ENCODE measurements around the gene SLC35A2.

SLC35A2 gene

DNA sequence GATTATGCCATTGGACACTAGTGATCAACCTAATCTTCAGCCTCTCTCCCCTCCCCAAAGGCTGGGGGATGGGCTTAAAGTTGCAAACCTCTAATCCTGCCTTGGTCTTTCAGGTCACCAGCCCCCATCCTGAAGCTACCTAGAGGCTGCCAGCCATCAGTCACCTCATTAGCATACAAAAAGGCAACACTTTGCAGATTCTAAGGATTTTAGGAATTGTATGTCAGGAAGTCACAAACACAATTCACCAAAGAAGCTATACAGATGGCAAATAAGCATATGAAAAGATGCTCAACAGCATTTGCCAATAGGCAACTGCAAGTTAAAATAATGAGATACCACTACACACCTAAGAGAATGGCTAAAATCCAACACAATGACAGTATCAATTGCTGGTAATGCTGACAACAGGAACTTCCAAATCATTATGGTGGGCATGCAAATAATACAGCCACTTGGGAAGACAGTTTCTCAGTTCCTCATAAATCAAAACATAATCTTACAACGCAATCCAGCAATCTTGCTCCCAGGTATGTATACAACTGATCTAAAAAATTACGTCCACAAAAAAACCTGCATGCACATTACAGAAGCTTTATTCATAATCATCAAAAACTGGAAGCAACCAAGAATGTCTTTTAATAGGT is 16.4 kb upstream of the SLC35A2 start:
- DNase-seq (ENCODE audit: low read depth in 2 of 2, low spot score in 1 of 2) = no peak

DNA sequence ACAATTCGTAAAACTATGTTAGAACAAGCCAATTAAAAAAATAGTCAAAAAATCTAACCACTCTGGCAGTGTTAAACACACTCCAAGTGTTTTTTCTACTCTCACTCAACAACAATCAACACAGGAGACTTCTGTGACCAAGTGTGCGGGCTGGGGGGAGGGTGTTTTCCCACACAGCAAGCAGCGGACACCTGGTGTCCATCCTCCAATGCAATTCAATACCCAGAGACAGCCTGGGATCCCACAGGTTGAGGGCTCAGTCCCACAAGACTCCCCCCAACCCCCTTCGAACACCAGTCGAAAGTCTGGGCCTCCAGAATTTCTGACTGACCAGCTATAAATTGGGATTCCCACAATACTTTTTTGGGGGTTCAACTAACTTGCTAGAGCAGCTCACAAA is 15.7 kb upstream of the SLC35A2 start:
- no peak for DNase-seq (ENCODE audit: low read depth in 2 of 2, low spot score in 1 of 2)

DNA sequence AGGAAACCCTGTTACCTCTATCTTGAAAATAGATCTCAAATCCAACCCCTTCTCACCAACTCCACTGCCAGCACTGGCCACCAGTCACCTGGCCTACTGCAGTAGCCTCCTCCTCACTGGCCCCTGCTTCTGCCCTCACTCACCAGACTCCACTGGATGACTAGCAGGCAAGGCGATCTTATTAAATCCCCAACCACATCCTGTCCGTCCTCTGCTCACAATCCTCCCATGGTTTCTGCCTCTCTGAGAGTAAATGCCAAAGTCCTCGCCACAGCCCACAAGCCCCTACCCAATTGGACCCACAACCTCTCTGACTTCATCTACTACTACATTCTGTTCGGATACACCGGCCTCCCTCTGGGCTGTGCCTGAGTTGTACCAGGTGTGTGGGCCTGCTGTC is 12.8 kb upstream of the SLC35A2 start:
- DNase-seq (ENCODE audit: low read depth in 2 of 2, low spot score in 1 of 2) = no peak

DNA sequence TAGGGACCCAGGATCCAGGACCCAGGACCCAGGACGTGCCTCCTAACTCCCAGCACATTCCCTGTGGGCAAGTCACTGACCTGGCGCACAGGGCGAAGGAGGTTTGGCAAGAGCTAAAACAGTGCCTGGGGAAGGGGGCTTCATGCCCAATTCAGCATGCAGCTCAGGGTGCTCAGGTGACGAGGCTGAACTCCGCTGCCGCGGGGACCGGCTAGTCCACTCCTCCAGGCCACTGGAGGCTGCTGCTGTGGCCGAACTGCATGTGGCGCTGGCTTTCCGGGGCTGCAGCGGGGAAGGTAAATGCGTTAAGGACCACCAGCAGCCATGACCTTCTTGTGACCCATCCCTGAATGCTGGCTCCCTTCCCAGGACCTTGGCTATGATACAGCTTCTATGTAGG is 12.3 kb upstream of the SLC35A2 start:
- no peak for DNase-seq (ENCODE audit: low read depth in 2 of 2, low spot score in 1 of 2)

DNA sequence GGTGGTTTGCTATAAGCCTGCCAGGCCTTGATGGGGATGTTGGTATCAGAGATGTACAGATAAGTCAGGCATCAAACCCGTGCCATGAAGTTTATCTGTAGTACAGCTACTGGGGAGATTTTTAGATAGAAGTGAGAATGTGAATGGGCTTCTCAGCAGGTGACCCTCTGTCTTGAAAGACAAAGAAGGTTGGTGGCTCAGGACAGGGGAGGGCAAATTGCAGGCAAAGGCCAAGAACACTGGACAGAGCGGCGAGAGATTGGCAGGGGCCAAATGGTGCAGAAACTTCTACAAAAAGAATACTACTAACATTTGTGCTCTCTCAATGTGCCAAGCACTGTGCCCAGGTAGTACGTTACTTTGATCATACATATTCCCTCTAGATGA is 9.3 kb upstream of the SLC35A2 start:
- DNase-seq (ENCODE audit: low read depth in 2 of 2, low spot score in 1 of 2) = no peak

DNA sequence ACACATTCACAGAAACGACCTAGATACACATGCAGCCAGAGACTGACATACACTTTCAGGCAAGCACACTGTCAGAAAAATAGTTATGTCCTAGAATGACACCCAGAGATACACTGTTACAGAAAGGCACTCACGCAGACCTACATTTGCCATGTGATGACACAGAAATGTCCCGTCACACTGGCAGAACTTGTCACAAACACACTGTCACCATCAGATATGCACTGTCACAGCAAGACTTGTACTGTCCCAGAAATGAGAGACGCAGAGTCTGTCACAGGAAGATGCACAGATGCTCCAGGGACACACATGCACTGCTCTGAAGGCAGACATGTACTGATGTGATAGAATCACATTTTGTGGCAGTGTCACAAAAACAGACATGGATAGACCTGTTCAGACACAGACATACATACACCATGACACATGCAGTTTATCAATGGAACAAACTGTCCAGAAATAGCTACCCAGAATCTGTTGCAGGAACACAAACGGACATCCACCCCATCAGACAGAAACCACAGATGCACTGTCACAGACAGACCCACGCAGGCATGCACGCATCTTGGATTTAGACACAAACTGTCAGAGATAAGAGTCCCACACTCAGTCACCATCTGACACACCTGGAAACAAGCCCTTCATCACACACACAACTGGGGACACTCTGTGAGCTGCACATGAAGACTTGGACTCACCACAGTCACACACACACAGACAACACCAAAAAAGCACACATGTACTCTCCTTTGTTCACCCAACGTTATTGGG is 8.7 kb upstream of the SLC35A2 start:
- no peak for DNase-seq (ENCODE audit: low read depth in 2 of 2, low spot score in 1 of 2)

DNA sequence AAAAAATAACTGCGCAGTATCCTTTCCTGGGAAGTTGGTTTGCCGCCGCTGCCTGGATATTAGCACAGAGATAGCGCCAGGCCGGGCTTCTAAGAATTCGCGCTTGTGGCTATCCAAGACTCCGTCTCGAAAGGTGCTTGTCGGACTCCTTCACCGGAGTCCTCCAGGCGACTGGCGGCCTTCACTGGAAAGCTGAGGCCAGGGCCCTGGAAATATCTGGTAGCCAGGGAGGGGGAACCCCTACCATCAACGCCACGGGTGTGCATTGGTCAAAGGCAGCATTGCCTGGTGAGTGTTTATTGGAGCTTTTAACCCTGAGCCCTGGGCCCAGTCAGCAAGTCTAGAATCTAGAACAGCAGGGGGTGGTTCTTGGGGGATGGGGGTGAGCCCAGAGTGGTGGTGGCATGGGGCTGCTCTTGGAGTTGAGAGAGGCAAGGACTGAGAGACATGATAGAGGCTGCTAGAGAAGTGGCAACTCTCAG is 8.0 kb upstream of the SLC35A2 start:
- DNase-seq (ENCODE audit: low read depth in 2 of 2, low spot score in 1 of 2) = no peak

DNA sequence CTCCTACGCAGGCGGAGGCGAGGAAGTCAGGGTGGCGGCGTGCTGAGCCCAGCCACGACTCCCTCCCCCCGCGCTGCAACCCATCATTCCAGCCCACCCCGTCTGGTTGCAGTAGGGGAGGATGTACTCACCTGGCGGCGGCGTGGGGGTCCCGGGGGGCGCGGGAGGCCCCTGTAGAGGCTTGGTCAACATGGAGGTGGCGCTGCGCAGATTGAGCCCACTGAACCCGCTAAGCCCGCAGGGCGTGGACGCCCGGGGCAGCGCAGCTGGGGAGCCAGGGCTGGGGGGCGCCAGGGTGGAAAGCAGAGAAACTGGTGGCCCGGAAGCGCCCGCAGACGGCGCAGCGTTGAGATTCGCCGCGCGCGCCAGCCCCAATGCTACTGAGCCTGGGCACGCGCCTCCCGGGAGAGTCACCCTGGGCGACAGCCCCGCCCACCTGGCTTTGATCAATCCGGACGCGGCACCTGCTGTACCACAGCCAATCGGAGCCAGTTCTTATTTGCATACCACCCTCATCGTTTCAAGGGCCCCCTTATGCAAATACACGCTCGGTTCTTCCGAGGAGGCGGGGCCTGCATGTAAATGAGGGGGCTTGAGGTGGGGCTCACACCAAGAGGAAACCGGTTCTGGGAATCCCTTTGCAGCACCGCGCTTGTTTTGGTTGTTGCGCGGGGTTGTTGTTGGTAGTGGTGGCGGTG is 7.3 kb upstream of the SLC35A2 start, which contains the start of gene PIM2:
Gene PIM2 (minus strand): TSS at position 382 of the 698 bp plus-strand sequence. CDS start 190 bp downstream, at position 192.
- peak; percentile 72 to 86 for DNase-seq (ENCODE audit: low read depth in 2 of 2, low spot score in 1 of 2)

DNA sequence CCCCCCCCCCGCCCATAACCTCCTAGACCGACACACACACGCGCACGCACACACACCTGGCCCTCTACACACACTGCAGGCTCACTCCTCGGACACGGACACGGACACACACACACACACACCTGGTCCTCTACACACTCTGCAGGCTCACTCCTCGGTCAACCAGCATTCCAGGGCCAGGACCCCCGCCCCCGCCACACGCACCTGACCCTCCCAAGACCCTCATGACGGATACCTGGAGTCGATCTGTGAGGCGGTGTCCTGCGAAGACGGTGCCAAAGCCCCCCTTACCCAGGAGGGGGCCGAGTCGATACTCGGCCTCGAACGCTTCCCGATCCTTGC is 6.8 kb upstream of the SLC35A2 start:
- no peak for DNase-seq (ENCODE audit: low read depth in 2 of 2, low spot score in 1 of 2)

DNA sequence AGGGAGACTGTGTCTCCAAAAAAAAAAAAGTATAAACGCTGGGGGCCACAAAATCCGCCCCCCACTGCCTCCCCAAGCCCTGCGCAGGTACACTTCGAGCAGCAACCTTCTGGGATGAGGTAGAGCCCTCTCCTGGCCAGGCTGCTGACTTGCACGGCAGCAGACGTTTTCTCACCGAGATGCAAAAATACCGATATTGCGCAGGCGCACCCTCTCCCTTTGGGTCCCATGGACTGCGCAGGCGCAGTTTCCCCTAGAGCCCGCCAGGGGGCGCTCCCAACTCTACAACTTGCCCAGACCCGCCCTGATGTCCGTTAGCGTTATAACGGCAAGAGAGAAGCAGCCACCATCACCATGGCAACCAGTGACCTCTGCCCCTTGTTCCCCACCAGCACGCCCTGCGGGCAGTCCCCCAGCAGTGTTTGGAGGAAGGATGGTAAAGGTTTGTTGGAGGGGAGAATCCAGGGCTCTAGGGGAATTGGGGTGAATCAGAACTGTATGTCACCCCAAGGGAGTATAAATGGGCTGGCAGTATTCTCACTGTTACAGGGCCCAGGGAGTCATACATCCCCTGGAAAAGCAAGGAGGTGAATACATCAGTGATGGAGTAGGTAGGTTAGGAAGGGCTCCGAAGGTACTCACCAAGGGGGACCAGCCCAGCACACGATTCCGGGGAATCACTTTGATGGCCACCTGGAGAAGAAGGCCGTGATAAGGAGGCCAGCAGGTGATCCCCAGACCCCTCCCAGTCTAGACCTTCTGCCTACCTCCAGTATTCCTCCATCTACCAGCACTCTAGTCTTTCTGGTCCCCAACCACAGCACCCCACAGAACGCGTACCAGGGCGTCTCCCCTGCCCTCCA is 5.9 kb upstream of the SLC35A2 start:
- peak; percentile 74 to 77 for DNase-seq (ENCODE audit: low read depth in 2 of 2, low spot score in 1 of 2)

DNA sequence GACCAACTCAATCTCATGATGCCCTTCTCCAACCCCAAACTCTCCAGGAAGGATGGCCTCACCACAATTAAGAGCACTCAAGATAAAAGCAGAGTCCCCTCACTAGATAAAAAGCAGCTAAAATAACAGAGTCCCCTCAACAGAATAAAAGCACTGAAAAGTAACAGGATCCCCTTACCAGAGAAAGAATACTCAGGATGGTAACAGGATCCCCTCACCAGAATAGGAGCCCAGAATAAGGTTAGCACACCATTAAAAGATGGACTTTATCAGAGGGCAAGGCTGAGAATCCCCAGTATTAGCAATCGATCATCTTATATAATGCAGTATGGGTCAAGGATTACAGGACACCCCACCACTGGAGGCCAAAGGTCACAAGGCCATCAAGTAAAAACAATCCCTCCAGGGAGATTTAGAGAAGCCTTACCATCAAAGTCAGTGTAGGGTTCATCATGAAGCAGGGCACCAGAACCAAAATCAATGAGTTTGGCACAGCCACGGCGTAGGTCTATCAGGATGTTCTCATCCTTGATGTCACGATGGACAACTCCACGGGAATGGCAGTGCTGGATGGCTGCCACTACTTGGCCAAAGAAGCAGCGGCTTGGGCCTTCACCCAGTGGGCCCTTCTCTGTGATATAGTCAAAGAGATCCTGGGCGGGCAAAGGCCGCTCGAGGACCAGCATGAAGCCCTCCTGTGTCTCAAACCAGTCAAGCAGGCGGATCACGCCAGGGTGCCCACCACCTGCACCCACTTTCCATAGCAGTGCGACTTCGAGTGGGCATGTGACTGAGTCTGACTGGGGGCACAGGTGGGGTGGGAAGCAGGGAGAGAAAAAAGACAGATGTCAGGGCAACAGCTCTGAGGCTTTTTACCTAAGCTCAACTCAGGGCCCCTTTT is 3.4 kb upstream of the SLC35A2 start:
- no peak for DNase-seq (ENCODE audit: low read depth in 2 of 2, low spot score in 1 of 2)

DNA sequence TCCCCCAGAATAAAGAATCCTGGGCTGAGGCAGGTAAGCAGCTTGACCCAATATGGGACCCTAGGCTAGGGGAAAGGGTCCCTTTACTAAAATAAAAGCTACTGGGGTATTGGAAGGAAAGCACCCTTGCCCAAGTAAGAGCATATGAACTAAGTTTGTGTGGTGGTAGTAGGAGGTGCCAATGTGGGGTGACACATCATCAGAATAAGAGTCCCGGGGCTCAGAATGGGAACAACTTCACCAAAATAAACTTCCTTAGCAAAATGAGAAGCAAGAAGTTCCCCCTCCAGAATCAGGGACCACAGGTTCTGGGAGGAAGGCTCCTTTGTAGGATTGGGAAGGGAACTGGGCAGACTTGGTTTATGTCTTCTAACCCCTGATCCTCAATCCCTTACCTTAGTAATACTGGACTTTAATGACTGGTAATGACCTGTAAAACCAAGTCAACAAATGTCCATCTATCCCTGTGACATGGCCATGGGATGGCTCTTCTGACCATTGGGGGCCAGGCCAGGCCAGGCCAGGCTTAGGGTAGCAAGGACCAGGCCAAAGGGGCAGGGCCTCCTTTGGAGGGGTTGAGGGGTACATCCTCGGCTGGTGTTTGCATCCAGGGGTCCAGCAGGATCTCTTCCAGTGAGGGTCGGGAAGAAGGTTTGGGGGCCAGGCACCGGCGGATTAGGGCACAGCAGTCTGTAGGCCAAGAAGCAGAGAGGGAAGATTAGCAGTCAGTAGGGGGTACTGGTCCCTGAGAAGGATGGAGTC is 2.3 kb upstream of the SLC35A2 start:
- DNase-seq (ENCODE audit: low read depth in 2 of 2, low spot score in 1 of 2) = no peak

DNA sequence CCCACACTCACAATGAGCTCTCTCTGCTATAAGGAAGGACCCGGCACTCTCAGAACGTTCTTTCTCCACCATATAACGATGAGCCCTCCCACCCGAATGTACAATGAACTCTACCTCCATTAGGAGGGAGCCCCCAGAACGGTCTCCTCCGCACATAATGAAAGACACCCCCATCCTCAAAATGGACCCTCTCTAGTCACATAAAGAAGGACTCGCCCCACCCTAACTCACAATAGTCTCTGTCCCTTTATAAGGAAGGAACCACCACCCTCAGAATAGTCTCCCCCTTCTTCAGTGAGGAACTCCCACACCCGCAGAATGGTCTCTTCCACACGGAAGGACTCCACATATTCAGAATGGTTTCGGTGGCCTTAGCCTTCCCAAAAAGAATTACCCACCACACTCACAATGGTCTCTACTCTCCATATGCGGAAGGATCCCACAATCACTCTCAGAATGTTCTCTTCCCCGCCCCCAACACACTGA is 477 bp downstream of the SLC35A2 start:
- no peak for DNase-seq (ENCODE audit: low read depth in 2 of 2, low spot score in 1 of 2)

DNA sequence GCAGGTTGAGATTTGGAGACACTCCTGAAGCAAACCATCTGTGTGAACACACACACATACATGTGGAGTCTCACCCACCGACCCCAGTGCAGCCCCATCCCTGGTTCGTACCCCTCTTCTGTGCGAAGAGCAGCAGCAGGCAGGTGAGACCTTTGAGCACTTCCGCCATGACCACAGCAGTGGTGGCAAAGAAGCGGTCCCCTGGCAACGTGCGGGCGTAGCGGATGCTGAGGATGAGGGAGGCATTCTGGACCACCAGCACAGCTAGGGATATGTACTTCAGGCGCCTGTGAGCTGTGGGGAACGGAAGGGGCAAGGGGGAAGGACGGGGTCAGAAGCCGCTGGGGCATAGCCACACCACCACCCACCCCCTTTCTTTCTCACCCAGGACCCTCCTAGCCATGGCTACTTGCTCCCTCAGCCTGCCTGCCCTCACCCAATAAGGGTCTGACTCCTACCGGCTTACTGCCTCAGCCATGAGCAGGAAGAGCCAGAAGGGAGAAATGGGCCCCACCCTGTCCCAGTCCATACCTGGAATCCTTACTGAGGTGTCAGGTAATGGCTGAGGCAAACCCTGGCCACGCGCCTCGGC is 1.6 kb downstream of the SLC35A2 start:
- DNase-seq (ENCODE audit: low read depth in 2 of 2, low spot score in 1 of 2) = no peak

DNA sequence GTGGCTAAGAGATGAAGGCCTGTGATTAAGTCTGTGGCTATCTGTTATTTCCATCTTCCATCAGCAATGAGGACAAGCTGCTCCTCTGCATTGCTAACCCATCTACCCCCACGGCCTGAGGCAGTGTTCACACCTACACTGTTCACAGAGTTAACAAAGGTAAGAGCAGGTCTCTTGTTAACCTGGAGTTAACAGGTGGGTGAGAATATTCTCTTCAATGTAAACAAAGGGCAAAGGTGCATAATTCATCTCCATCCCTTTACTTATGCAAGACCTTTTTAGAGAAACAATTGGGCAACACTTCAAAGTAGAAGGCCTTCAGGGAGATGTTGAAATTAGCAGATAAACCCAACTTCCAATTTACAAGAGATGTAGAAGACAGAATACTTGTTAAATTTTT is 2.8 kb downstream of the SLC35A2 start:
- DNase-seq (ENCODE audit: low read depth in 2 of 2, low spot score in 1 of 2) = no peak

DNA sequence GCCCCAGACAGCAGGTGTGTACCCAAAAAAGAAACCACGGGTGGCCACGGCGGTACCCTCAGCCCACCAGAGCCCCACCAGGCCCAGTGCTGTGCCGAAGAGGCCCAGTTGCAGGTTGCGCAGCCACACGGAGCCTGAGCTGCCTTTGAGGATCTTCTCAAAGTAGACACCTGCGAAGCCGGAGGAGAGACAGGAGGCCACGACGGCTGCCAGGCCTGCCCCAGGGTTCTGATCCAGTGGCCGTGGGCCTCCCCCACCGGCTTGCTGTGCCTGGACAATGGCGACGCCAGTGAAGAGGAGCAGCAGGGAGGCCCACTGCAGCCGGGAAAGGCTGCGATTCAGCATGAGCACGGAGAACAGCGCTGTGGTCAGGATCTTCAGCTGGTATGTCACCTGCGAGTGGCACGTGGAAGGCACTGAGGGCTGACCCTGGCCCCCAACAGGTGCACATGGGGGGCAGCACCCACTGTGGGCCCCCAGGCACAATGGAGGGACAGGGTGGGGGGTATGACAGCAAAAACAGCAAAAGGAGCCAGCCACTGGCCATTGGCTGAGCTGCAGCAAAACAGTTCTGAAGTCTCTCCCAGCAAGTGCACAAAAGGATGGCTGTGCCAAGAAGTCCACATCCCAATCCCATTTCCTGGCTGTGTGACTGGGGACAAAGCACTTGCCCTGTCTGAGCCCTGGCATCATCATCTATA is 6.2 kb downstream of the SLC35A2 start:
- DNase-seq (ENCODE audit: low read depth in 2 of 2, low spot score in 1 of 2) = no peak

DNA sequence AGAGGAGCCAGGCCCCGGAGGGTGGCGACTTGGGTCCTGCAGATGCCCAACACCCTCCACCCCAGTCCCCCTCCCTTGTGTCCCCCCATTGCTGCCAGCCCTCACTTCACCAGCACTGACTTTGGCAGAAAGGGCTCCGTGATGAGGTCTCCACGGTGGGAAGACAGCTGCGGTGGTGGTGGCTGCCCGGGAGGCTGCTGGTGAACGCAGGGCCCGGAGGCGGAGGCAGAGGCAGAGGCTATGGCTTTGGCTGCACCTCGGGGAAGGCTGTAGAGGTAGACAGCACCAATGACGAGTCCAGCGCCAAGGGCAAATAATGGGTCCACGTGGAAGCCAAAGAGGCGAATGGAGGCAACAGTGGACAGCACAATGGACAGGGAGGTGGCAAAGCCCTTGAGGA is 6.8 kb downstream of the SLC35A2 start:
- DNase-seq (ENCODE audit: low read depth in 2 of 2, low spot score in 1 of 2) = no peak

DNA sequence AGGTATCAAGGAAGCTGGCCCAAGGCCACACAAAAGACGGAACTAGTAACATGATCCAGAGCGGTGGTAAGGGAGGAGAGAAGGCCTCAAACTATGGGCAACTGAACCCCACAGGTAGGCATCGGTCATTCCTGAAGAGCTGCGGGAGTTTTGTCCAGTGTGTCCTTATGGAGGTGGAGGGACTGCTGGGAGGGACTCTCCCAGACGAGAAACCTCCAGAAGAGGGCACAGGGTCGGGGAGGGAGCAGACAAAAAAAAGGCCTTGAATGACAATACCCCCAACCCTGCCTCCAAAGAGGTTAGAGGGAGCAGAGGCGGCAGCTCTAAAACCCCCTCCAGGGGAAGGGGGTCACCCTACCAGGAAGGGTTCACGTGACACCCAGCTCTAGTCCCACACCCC is 7.3 kb downstream of the SLC35A2 start:
- DNase-seq (ENCODE audit: low read depth in 2 of 2, low spot score in 1 of 2) = no peak

Data from stimulated activated CD8-positive, alpha-beta memory T cell treated with anti-CD3 and anti-CD28 coated beads, Interleukin-4, amount 100 ng/mL, for 4 hours (primary cell).